ENCODE data around the gene AREG.

The AREG gene

GRCh38 chr4:74490736-74491135 lies 45.8 kb downstream of the AREG start:
- DNase-seq (ENCODE audit: extremely low spot score) = no peak
- ChIA-PET CTCF (interaction anchor here (0.8 to 1.5 kb wide), 2 partner anchors 29 to 34 kb away, joined by 3 read pairs; no protein-coding TSS in a partner anchor), POLR2A (no interaction called here)
- no peak for TF ChIP-seq CTCF (IDR thresholded peaks at IDR 0.05; ENCODE audit: control extremely low read depth, extremely low read depth, low read depth, missing control alignments)

GRCh38 chr4:74499986-74500781 lies 55.2 kb downstream of the AREG start:
- ChIA-PET CTCF (interaction anchor here (1.0 kb wide), 1 partner anchor 20 kb away, joined by 4 read pairs; no protein-coding TSS in a partner anchor), POLR2A (no interaction called here)
- DNase-seq (ENCODE audit: extremely low spot score) = no peak
- no peak for TF ChIP-seq CTCF (IDR thresholded peaks at IDR 0.05; ENCODE audit: control extremely low read depth, extremely low read depth, low read depth, missing control alignments)

GRCh38 chr4:74501579-74501978 lies 56.6 kb downstream of the AREG start:
- POLR2A ChIA-PET = no interaction called here
- CTCF ChIA-PET = no interaction called here
- TF ChIP-seq CTCF (IDR thresholded peaks at IDR 0.05; ENCODE audit: control extremely low read depth, extremely low read depth, low read depth, missing control alignments) = no peak
- DNase-seq (ENCODE audit: extremely low spot score) = no peak

GRCh38 chr4:74503580-74503979 lies 58.6 kb downstream of the AREG start:
- ChIA-PET CTCF (no interaction called here), POLR2A (no interaction called here)
- DNase-seq (ENCODE audit: extremely low spot score) = no peak
- TF ChIP-seq CTCF (IDR thresholded peaks at IDR 0.05; ENCODE audit: control extremely low read depth, extremely low read depth, low read depth, missing control alignments) = no peak

GRCh38 chr4:74504212-74504611 lies 59.3 kb downstream of the AREG start:
- ChIA-PET POLR2A (no interaction called here), CTCF (no interaction called here)
- TF ChIP-seq CTCF (IDR thresholded peaks at IDR 0.05; ENCODE audit: control extremely low read depth, extremely low read depth, low read depth, missing control alignments) = no peak
- DNase-seq (ENCODE audit: extremely low spot score) = no peak

Data from GM10248 (cell line).